Adipocyte (in vitro differentiated cells): ENCODE results near the gene KCNQ2.

Source experiments
- DNase-seq: peaks from one replicate; pipeline ENCODE4 v3.0.0-alpha.2; 2015; ENCODE audit warnings: low read depth
- H3K27me3 ChIP-seq: replicated peaks from 2 replicates; pipeline ENCODE4 v1.7.0; 2013; ENCODE audit warnings: mild to moderate bottlenecking, low read length, moderate library complexity; ENCODE audit not compliant: control insufficient read depth, insufficient read depth
- H3K36me3 ChIP-seq: 2 replicates; pipeline ENCODE4 v1.7.0; 2013; ENCODE audit warnings: low read length, mild to moderate bottlenecking, moderate library complexity; ENCODE audit not compliant: control insufficient read depth, insufficient read depth, severe bottlenecking
- H3K4me1 ChIP-seq: 2 replicates; pipeline ENCODE4 v1.7.0; 2013; ENCODE audit warnings: mild to moderate bottlenecking, low read length, moderate library complexity; ENCODE audit not compliant: control insufficient read depth, insufficient read depth
- H3K4me3 ChIP-seq: 2 replicates; pipeline ENCODE4 v1.7.0; 2013; ENCODE audit warnings: mild to moderate bottlenecking, low read length, moderate library complexity
- H3K9ac ChIP-seq: 2 replicates; pipeline ENCODE4 v1.7.0; 2013; ENCODE audit warnings: mild to moderate bottlenecking, low read length, moderate library complexity
- H3K9me3 ChIP-seq: 2 replicates; pipeline ENCODE4 v1.7.0; 2013; ENCODE audit warnings: mild to moderate bottlenecking, low read length, moderate library complexity; ENCODE audit not compliant: control insufficient read depth

KCNQ2 gene

GRCh38 chr20:63455568-63455859 lies 16.9 kb downstream of the KCNQ2 start:
- Histone ChIP-seq H3K9ac (no peak overlapping the region), H3K4me3 (no peak overlapping the region), H3K9me3 (no peaks in the 10 kb centered on the region), H3K36me3 (no peaks in the 10 kb centered on the region), H3K27me3 (peaks cover 68% of the 10 kb centered on the region), H3K4me1 (no peaks in the 10 kb centered on the region)
- DNase-seq = no peak

GRCh38 chr20:63454731-63455567 lies 17.5 kb downstream of the KCNQ2 start:
- no peaks in the 10 kb centered on the region for H3K4me1 ChIP-seq
- H3K9me3 ChIP-seq = no peaks in the 10 kb centered on the region
- H3K27me3 ChIP-seq = peaks cover 64% of the 10 kb centered on the region
- H3K9ac ChIP-seq = no peak overlapping the region
- no peak for DNase-seq
- H3K36me3 ChIP-seq = no peaks in the 10 kb centered on the region
- no peak overlapping the region for H3K4me3 ChIP-seq

GRCh38 chr20:63452821-63453523 lies 19.5 kb downstream of the KCNQ2 start:
- H3K36me3 ChIP-seq = no peaks in the 10 kb centered on the region
- H3K9ac ChIP-seq = no peak overlapping the region
- no peak overlapping the region for H3K4me3 ChIP-seq
- H3K4me1 ChIP-seq = no peaks in the 10 kb centered on the region
- DNase-seq = no peak
- H3K9me3 ChIP-seq = no peaks in the 10 kb centered on the region
- peaks cover 50% of the 10 kb centered on the region for H3K27me3 ChIP-seq

- no peaks in the 10 kb centered on the region for H3K4me1 ChIP-seq
- no peak for DNase-seq
- no peaks in the 10 kb centered on the region for H3K36me3 ChIP-seq
- no peak overlapping the region for H3K9ac ChIP-seq
- no peaks in the 10 kb centered on the region for H3K9me3 ChIP-seq
- no peak overlapping the region for H3K4me3 ChIP-seq
- peaks cover 48% of the 10 kb centered on the region for H3K27me3 ChIP-seq
Measured at GRCh38 chr20:63452341-63452740, 20.1 kb downstream of the KCNQ2 start.

- Histone ChIP-seq H3K36me3 (no peaks in the 10 kb centered on the region), H3K27me3 (peaks cover 48% of the 10 kb centered on the region), H3K9ac (no peak overlapping the region), H3K9me3 (no peaks in the 10 kb centered on the region), H3K4me1 (no peaks in the 10 kb centered on the region), H3K4me3 (no peak overlapping the region)
- no peak for DNase-seq
Measured at GRCh38 chr20:63451821-63452220, 20.6 kb downstream of the KCNQ2 start.

- H3K4me1 ChIP-seq = no peaks in the 10 kb centered on the region
- H3K36me3 ChIP-seq = no peaks in the 10 kb centered on the region
- H3K4me3 ChIP-seq = no peak overlapping the region
- H3K27me3 ChIP-seq = peaks cover 49% of the 10 kb centered on the region
- no peak overlapping the region for H3K9ac ChIP-seq
- H3K9me3 ChIP-seq = no peaks in the 10 kb centered on the region
- DNase-seq = no peak
Measured at GRCh38 chr20:63449796-63450730, 22.4 kb downstream of the KCNQ2 start.

- DNase-seq = no peak
- Histone ChIP-seq H3K36me3 (no peaks in the 10 kb centered on the region), H3K4me3 (no peak overlapping the region), H3K4me1 (no peaks in the 10 kb centered on the region), H3K27me3 (peaks cover 38% of the 10 kb centered on the region), H3K9me3 (no peaks in the 10 kb centered on the region), H3K9ac (no peak overlapping the region)
Measured at GRCh38 chr20:63449025-63449424, 23.4 kb downstream of the KCNQ2 start.

- H3K4me1 ChIP-seq = no peaks in the 10 kb centered on the region
- no peak for DNase-seq
- no peak overlapping the region for H3K4me3 ChIP-seq
- no peaks in the 10 kb centered on the region for H3K36me3 ChIP-seq
- H3K9ac ChIP-seq = no peak overlapping the region
- H3K9me3 ChIP-seq = no peaks in the 10 kb centered on the region
- peaks cover 29% of the 10 kb centered on the region for H3K27me3 ChIP-seq
Measured at GRCh38 chr20:63448031-63448430, 24.4 kb downstream of the KCNQ2 start.

GRCh38 chr20:63447320-63447719 lies 25.1 kb downstream of the KCNQ2 start:
- DNase-seq = no peak
- Histone ChIP-seq H3K36me3 (no peaks in the 10 kb centered on the region), H3K27me3 (peaks cover 25% of the 10 kb centered on the region), H3K9me3 (no peaks in the 10 kb centered on the region), H3K9ac (no peak overlapping the region), H3K4me3 (no peak overlapping the region), H3K4me1 (no peaks in the 10 kb centered on the region)

GRCh38 chr20:63446216-63447024 lies 26.0 kb downstream of the KCNQ2 start:
- H3K27me3 ChIP-seq = peaks cover 22% of the 10 kb centered on the region
- H3K9me3 ChIP-seq = no peaks in the 10 kb centered on the region
- no peak for DNase-seq
- no peak overlapping the region for H3K9ac ChIP-seq
- H3K4me1 ChIP-seq = no peaks in the 10 kb centered on the region
- H3K4me3 ChIP-seq = no peak overlapping the region
- no peaks in the 10 kb centered on the region for H3K36me3 ChIP-seq
